BLaER1 treated with 17β-estradiol and CSF1 and Interleukin-3, amounts not matched to agents 10 nM and 100 nM (cell line): Measurements from ENCODE around the gene PRPSAP2.
"Not testable (repeated sequence)": the region's sequence is repeated elsewhere in the genome, so short reads cannot be mapped to it uniquely, and the experiment has no call there.

Experiments
- H3K27ac ChIP-seq, 11 experiments: shearing (Covaris generic); formaldehyde crosslinking; 2 replicates each; pipeline ENCODE4 v1.8.1; 2022
- H3K27me3 ChIP-seq, 11 experiments: shearing (Covaris generic); formaldehyde crosslinking; 2 replicates each; pipeline ENCODE4 v1.8.1; 2022
- H3K36me3 ChIP-seq, 11 experiments: shearing (Covaris generic); formaldehyde crosslinking; 2 replicates each; pipeline ENCODE4 v1.8.1; 2022
- H3K4me1 ChIP-seq, 10 experiments: shearing (Covaris generic); formaldehyde crosslinking; 2 replicates each; pipeline ENCODE4 v1.8.1; 2022
- H3K4me2 ChIP-seq, 11 experiments: shearing (Covaris generic); formaldehyde crosslinking; 2 replicates each; pipeline ENCODE4 v1.8.1; 2022
- H3K4me3 ChIP-seq, 10 experiments: shearing (Covaris generic); formaldehyde crosslinking; 2 replicates each; pipeline ENCODE4 v1.8.1; 2022
- H3K9ac ChIP-seq, 11 experiments: shearing (Covaris generic); formaldehyde crosslinking; 2 replicates each; pipeline ENCODE4 v1.8.1; 2022
- H3K9me3 ChIP-seq, 11 experiments: shearing (Covaris generic); formaldehyde crosslinking; replicated peaks in 1 of 11; 2 replicates each; pipeline ENCODE4 v1.8.1; 2022
- H4K20me1 ChIP-seq, 11 experiments: shearing (Covaris generic); formaldehyde crosslinking; 2 replicates each; pipeline ENCODE4 v1.8.1; 2022
- Cebpa-rat ChIP-seq, 11 experiments: shearing (Covaris generic); IDR thresholded peaks; 2 replicates each; pipeline ENCODE4 v1.8.1; 2022

Gene PRPSAP2

DNA sequence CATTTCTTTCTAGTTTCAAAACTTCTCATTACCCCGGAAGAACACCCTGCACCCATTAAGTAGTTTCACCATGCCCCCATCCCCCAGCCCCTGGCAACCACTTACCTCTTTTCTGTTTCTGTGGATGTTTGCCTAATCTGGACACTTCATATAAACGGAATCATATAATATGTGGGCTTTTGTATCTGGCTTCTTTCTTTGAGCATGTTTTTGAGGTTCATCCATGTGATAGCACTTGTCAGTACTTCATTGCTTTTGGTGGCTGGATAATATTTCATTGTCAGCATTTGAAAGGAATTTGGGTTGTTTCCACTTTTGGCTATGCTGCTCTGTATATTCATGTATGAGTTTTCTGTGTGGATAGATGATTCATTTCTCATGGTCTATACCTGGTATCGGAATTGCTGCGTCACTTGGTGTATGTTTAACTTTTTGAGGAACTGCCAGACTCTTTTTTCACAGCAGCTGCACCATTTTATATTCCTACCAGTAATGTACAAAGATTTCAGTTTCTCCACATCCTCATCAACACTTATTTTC is 64.1 kb downstream of the PRPSAP2 start:
- Histone ChIP-seq H3K9ac (peak overlapping the region in 1 of 11 experiments; percentile 33; a peak in 1 of 22 replicates), H4K20me1 (peaks cover 0 to 13% (median 5%) of the 10 kb centered on the region in 11 experiments; a peak in 7 of 22 replicates), H3K27ac (peak overlapping the region in 5 of 11 experiments; percentile 8 to 29 (median 24); a peak in 5 of 22 replicates), H3K4me2 (peak overlapping the region; percentile 37 to 79 (median 69); a peak in 21 of 22 replicates), H3K4me3 (no peak overlapping the region), H3K4me1 (peaks cover 46 to 58% (median 52%) of the 10 kb centered on the region in 10 experiments), H3K27me3 (no peaks in the 10 kb centered on the region), H3K9me3 (no peaks in the 10 kb centered on the region), H3K36me3 (peaks cover 30 to 64% (median 53%) of the 10 kb centered on the region in 11 experiments)
- no peak for TF ChIP-seq Cebpa-rat (IDR thresholded peaks at IDR 0.05)

DNA sequence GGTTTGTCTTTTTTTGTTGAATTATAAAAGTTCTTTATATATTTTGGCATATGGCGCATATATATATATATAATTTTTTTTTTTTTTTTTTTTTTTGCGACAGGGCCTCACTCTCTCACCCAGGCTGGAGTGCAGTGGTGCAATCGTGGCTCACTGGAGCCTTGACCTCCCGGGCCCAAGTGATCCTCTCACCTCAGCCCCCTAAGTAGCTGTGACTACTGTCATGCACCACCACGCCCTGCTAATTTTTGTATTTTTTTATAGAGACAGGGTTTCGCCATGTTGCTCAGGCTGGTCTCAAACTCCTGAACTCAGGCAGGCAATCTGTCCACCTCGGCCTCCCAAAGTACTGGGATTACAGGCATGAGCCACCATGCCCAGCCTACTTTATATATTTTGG is 64.7 kb downstream of the PRPSAP2 start:
- H3K4me3 ChIP-seq, H3K27me3 ChIP-seq, H3K9ac ChIP-seq, H3K9me3 ChIP-seq: not testable (repeated sequence)
- Histone ChIP-seq H3K36me3 (peaks cover 36 to 68% (median 56%) of the 10 kb centered on the region in 11 experiments), H4K20me1 (peaks cover 0 to 13% (median 5%) of the 10 kb centered on the region in 11 experiments; a peak in 7 of 22 replicates), H3K27ac (peak overlapping the region in 2 of 11 experiments; percentile 24 to 27; a peak in 2 of 22 replicates), H3K4me2 (peak overlapping the region; percentile 15 to 79 (median 66); a peak in 14 of 22 replicates), H3K4me1 (peaks cover 41 to 52% (median 46%) of the 10 kb centered on the region in 10 experiments)

DNA sequence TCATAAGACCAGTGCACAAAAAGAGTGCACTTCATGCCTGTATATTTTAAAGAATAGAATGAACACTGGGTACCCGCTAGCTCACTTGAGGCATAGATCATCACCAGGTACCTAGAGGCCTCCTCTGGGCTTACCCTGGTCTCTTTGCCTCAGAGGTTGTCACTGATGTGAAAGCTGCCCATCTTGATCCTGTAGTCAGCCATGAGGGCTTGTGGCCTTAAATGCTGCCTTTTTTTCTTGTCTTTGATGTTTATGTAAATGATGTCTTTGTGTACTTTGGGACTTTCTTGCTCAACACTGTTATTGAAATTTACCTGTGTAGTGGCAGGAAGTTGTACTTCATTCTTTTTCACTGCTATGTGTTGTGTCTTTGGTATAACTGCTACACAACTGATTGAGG is 67.3 kb downstream of the PRPSAP2 start:
- Histone ChIP-seq H3K4me2 (no peak overlapping the region), H3K9me3 (no peaks in the 10 kb centered on the region), H3K4me3 (no peak overlapping the region), H4K20me1 (peaks cover 0 to 5% (median 0%) of the 10 kb centered on the region in 11 experiments; a peak in 3 of 22 replicates), H3K36me3 (peaks cover 55 to 71% (median 66%) of the 10 kb centered on the region in 11 experiments), H3K27me3 (no peaks in the 10 kb centered on the region), H3K27ac (no peak overlapping the region), H3K4me1 (peaks cover 23 to 35% (median 30%) of the 10 kb centered on the region in 10 experiments), H3K9ac (no peak overlapping the region)
- no peak for TF ChIP-seq Cebpa-rat (IDR thresholded peaks at IDR 0.05)

DNA sequence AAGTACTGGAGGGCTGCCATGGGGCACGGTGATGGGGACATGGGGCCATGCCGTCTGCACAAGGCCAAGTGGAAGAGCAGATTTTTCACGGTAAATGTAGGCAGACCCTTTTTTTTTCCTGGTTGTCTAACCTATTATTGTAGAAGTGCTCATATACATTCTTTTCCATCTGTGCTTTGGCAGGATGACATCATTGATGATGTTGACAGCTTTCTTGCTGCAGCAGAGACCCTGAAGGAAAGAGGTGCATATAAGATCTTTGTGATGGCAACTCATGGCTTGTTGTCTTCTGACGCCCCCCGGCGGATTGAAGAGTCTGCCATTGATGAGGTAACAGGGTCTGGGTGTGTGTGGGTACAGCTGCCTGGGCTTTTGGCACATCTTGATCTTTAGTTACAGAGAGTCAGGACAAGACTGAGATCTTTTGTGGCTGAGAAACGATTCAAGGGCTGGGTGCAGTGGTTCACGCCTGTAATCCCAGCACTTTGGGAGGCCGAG is 70.7 kb downstream of the PRPSAP2 start:
- no peak overlapping the region for H3K4me3 ChIP-seq
- peaks cover 15 to 29% (median 24%) of the 10 kb centered on the region in 10 experiments for H3K4me1 ChIP-seq
- H3K36me3 ChIP-seq: peaks cover 67 to 88% (median 77%) of the 10 kb centered on the region in 11 experiments
- H3K27ac ChIP-seq: no peak overlapping the region
- no peak for TF ChIP-seq Cebpa-rat (IDR thresholded peaks at IDR 0.05)
- no peak overlapping the region for H3K9ac ChIP-seq
- no peaks in the 10 kb centered on the region; a peak in 1 of 22 replicates for H4K20me1 ChIP-seq
- no peaks in the 10 kb centered on the region for H3K9me3 ChIP-seq
- no peak overlapping the region for H3K4me2 ChIP-seq
- H3K27me3 ChIP-seq: no peaks in the 10 kb centered on the region

DNA sequence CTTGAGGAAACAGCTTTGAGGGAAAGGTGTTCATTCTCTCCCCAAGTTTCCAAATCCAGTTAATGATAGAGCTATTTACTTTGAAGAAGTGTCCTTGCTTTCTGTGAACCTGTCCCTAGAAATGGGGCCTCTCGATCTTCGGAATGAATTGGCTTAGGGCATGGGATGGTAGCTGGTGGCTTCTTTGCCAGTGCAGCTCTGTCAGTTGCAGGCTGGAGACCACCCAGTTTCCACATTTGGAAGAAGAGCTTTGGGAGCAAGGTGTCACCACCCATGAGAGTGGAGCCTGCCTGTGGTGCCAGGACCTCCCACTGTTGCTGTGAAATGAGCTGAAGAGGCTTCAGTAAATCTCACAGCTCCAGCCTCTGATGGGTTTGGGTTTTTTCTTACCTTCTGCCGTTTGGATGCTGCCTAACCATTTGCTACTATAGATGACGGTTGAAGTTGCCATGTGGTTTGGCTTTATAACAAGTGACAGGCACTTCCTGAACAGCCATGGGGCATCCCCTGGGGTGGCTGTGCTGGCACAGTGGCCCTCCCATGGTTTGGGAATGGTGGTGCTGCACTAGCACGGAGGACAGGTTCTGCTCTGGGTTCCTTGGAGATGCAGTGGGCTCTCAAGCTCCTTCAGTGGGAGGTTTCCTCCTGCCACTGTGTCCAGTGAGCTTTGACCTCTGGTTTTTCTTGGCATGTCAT is 74.6 kb downstream of the PRPSAP2 start:
- peaks cover 37 to 49% (median 45%) of the 10 kb centered on the region in 11 experiments for H3K36me3 ChIP-seq

DNA sequence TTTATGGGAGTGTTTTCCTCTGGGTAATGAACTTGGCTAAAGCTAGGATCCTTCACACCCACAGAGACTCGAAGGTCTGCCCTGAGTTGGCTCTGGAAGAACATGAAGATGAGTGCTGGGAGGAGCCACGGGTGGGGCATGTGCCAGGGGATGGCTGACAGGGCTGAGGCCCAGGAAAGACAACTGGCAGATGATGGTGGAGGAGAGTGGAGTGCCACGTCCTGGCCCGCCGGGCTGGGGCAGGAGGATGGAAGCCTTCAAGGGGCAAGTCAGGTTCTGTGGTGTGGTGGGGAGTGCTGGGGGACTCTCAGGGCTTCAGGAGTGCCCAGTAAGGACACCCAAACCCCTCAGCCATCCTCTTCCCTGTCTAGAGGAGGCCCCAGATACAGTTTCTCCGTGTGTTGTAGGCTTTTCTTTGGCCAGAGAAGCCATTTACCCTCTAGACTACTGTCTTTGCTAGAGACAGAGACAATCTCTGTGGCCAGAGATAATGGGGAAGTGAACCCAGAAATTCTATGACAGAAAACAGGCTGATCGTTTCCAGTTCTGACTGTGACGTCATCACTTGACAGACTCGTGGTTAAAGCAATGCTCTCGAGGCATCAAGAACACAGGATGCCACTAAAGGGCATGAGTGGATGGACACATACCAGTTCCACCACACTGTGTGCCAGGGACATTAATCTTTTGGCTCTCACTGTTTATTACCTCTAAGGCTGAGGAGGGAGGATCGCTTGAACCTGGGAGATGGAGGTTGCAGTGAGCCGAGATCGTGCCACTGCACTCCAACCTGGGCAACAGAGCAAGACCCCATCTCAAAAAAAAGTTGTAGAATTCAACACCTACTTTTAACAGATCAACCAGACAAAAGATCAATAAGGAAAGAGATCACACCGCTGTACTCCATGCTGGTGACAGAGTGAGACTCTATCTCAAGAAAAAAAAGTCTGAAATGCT is 75.4 kb downstream of the PRPSAP2 start:
- H3K4me2 ChIP-seq: peak overlapping the region; percentile 47 to 79 (median 63); a peak in 21 of 22 replicates
- no peaks in the 10 kb centered on the region; a peak in 1 of 22 replicates for H4K20me1 ChIP-seq
- H3K27me3 ChIP-seq: no peaks in the 10 kb centered on the region
- H3K9ac ChIP-seq: no peak overlapping the region
- no peak for TF ChIP-seq Cebpa-rat (IDR thresholded peaks at IDR 0.05)
- peaks cover 15 to 20% (median 19%) of the 10 kb centered on the region in 10 experiments for H3K4me1 ChIP-seq
- H3K9me3 ChIP-seq: no peaks in the 10 kb centered on the region
- H3K4me3 ChIP-seq: no peak overlapping the region
- H3K27ac ChIP-seq: 0 out of 22 replicates have a peak overlapping the region, but pooled peaks of 1 of the 11 experiments have one; percentile 2
- H3K36me3 ChIP-seq: peaks cover 30 to 42% (median 36%) of the 10 kb centered on the region in 11 experiments

More for the DNA sequence above, 74.6 kb downstream of the PRPSAP2 start:
- Histone ChIP-seq H3K9ac (no peak overlapping the region), H3K9me3 (no peaks in the 10 kb centered on the region), H3K4me1 (peaks cover 15 to 20% (median 19%) of the 10 kb centered on the region in 10 experiments), H3K4me2 (peak overlapping the region; percentile 47 to 79 (median 63); a peak in 21 of 22 replicates), H4K20me1 (no peaks in the 10 kb centered on the region; a peak in 1 of 22 replicates), H3K27me3 (no peaks in the 10 kb centered on the region), H3K27ac (no peak overlapping the region), H3K4me3 (no peak overlapping the region)
- no peak for TF ChIP-seq Cebpa-rat (IDR thresholded peaks at IDR 0.05)

DNA sequence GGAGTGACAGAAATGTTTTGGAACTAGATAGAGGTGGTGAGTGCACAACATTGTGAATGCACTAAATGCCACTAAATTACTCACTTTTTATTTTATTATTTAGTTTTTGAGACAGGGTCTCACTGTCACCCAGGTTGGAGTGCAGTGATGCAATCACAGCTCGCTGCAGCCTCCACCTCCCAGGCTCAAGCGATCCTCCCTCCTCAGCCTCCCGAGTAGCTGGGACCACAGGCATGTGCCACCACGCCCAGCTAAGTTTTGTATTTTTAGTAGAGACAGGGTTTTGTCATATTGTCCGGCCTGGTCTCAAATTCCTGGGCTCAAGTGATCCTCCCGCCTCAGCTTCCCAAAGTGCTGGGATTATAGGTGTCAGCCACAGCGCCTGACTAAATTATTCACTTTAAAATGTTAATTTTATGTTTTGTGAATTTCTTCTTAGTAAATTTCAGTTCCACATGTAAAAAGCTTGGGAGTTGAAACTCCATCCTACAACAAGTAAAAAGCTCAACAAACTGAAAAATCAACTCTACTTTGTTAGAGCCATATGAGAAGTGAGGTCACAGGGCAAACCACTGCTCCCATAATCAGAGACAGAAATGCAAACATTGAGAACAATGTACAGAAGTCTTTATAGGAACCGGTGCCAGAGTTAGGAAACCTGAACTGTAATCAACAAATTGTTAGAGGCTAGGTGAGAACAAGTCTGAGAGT is 80.2 kb downstream of the PRPSAP2 start:
- Histone ChIP-seq H3K9me3 (no peaks in the 10 kb centered on the region), H4K20me1 (no peaks in the 10 kb centered on the region), H3K4me1 (peaks cover 2 to 7% (median 5%) of the 10 kb centered on the region in 10 experiments; a peak in 18 of 20 replicates), H3K9ac (no peak overlapping the region), H3K4me3 (no peak overlapping the region), H3K36me3 (no peaks in the 10 kb centered on the region; a peak in 1 of 22 replicates), H3K4me2 (no peak overlapping the region), H3K27ac (no peak overlapping the region), H3K27me3 (no peaks in the 10 kb centered on the region)
- TF ChIP-seq Cebpa-rat (IDR thresholded peaks at IDR 0.05): no peak

DNA sequence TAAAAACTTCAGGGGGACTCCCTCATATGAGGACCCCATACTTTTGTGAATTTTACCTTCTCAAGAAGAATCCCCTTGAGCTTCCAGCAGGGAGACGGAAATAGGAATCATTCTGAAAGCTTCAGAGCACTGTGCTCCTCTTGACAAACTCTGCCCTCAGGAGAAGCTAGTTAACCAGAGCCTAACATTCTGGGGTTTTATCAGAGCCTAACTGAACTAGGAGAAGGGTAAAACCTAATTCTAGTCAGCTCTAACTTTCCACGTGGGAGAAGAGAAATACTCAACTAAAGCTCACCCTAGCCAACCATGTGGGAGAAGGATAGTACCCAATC is 80.7 kb downstream of the PRPSAP2 start:
- Histone ChIP-seq H3K27ac (no peak overlapping the region), H3K4me2 (no peak overlapping the region), H3K27me3 (no peaks in the 10 kb centered on the region), H3K36me3 (no peaks in the 10 kb centered on the region), H3K9me3 (no peaks in the 10 kb centered on the region), H3K4me3 (no peak overlapping the region), H3K9ac (no peak overlapping the region), H4K20me1 (no peaks in the 10 kb centered on the region), H3K4me1 (peaks cover 0 to 1% (median 0%) of the 10 kb centered on the region in 10 experiments; a peak in 5 of 20 replicates)
- no peak for TF ChIP-seq Cebpa-rat (IDR thresholded peaks at IDR 0.05)
